ENCODE measurements around the gene SLC25A31.
A peak's percentile ranks its signal among the peaks of the same experiment; 100 is the strongest.

SLC25A31 gene

GRCh38 chr4:127778102-127778501, 47.9 kb downstream of the SLC25A31 start:
- DNase-seq, result peak; percentile 97

GRCh38 chr4:127780598-127780997, 50.4 kb downstream of the SLC25A31 start:
- DNase-seq, result no peak

GRCh38 chr4:127781300-127782024, 51.3 kb downstream of the SLC25A31 start:
- no peak for DNase-seq

- no peak for DNase-seq
Measured at GRCh38 chr4:127782025-127782274, 51.8 kb downstream of the SLC25A31 start.

GRCh38 chr4:127782275-127783025, 52.2 kb downstream of the SLC25A31 start, which contains the start of gene HSPA4L:
Gene HSPA4L (plus strand): TSS chr4:127782322. CDS start chr4:127782551, 229 bp downstream.
- peak; percentile 85 for DNase-seq

GRCh38 chr4:127783026-127783769, 53.0 kb downstream of the SLC25A31 start:
- DNase-seq, result peak; percentile 80

- DNase-seq, result no peak
Measured at GRCh38 chr4:127783955-127784770, 54.0 kb downstream of the SLC25A31 start.

GRCh38 chr4:127788517-127788916, 58.3 kb downstream of the SLC25A31 start:
- no peak for DNase-seq

- no peak for DNase-seq
Measured at GRCh38 chr4:127791391-127791790, 61.2 kb downstream of the SLC25A31 start.

- no peak for DNase-seq
Measured at GRCh38 chr4:127793528-127793927, 63.3 kb downstream of the SLC25A31 start.

GRCh38 chr4:127799711-127800110, 69.5 kb downstream of the SLC25A31 start:
- no peak for DNase-seq

GRCh38 chr4:127809173-127809800, 79.1 kb downstream of the SLC25A31 start:
- no peak for DNase-seq

- no peak for DNase-seq
Measured at GRCh38 chr4:127810551-127810950, 80.4 kb downstream of the SLC25A31 start.

GRCh38 chr4:127822430-127822829, 92.2 kb downstream of the SLC25A31 start:
- no peak for DNase-seq
